GM08714 (cell line): ENCODE results near the gene GRID2.

Experiments used
- H3K4me3 ChIP-seq: fragments of 200-500 bp; sonication (Bioruptor generic); 2 replicates; pipeline ENCODE4 v1.5.1; 2014; ENCODE audit warnings: mild to moderate bottlenecking, low read length, inconsistent platforms
- ZNF274 ChIP-seq: IDR thresholded peaks from 2 replicates; pipeline ENCODE4 v1.6.1; 2012; ENCODE audit warnings: mild to moderate bottlenecking, low read depth, low read length

GRID2 gene

DNA sequence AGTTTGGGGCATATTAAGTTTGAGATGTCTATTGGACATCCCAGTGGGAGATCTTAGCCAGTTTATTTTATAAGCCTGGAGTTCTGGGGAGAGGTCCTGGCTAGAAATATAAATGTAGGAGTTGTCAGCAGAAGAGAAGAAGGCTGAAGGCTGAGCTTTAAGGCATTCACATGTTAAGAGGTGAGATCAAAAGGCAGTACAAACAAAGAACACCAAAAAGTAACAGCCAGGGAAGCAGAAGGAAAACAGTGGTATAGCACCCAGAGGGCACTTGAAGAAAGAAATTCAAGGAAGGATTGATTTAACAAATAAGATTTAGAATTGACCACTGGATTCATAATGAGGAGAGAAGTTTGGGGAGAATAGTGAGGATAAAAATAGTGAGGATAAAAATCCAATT lies 1383.5 kb downstream of the GRID2 start:
- no peak overlapping the region for H3K4me3 ChIP-seq
- no peak for TF ChIP-seq ZNF274

DNA sequence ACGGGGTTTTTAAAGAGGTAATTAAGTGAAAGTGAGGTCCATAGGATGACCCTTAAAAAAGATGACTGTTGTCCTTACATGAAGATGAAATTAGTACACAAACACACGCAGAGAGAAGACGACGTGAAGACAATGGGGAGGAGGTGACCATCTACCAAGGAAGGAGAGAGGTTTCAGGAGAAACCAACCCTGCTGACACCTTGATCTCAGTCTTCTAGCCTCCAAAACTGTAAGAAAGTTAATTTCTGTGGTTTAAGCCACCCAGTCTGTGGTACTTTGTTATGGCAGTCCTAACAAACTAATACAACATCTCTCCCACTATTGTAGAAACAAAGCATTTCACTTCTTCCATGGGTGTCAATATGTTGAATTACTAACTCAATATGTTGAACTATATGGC lies 1385.2 kb downstream of the GRID2 start:
- no peak for TF ChIP-seq ZNF274
- H3K4me3 ChIP-seq, result no peak overlapping the region

DNA sequence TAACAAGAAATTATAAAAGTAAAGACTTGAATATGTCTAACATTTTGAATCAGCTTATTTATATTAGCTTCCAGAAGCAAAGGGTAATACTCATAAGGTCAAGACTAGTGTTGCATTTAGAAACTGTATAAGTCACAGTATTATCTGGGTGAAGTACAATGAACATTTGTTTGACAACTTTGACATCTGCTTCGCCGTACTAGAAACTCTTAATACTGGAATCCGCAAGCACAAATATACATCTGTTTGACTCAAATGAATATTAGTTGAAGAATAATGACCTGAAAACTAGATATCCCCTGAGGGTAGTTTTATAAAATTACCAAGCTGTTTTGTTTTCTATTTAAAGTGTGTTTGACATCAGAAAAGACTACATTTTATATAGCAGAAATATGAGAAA lies 1389.4 kb downstream of the GRID2 start:
- TF ChIP-seq ZNF274, result no peak
- no peak overlapping the region for H3K4me3 ChIP-seq

DNA sequence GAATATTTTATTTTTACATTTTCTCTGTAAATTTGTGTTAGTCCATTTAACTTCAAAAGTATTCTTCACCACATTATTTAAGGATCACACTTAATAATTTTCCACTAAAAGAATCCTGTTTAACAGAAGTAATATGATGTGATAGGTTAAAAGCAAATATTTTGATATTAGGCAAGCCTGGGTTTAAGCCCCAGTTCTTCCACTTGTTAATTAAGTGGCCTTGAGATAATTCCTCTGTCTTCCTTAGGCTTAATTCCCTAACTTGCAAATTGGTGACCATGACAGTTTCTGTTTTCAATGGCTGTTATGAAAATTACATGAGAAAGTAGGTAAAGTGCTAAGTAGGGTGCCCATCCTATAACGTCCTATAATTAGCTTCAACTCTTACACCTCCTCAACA lies 1394.9 kb downstream of the GRID2 start:
- TF ChIP-seq ZNF274, result no peak
- no peak overlapping the region for H3K4me3 ChIP-seq

DNA sequence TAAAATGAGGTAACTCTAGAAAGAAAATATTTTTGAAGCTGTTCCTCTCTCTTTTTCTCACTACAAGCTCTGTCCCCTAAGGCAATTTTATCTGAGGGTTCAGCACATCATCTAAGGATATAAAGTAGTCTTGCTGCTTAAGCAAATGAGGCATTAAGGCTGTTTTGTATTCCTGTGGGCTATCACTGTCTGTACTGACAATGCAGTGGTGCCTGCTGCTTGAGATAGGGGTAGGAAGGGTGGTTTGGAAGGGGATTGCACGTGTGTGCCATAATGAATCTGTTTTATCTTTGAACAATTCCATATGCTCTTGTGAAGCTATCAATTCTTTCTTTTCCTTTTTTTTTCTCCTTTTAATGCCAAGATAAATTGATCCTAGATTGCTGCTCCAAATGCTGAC lies 1396.8 kb downstream of the GRID2 start:
- no peak for TF ChIP-seq ZNF274
- no peak overlapping the region for H3K4me3 ChIP-seq

DNA sequence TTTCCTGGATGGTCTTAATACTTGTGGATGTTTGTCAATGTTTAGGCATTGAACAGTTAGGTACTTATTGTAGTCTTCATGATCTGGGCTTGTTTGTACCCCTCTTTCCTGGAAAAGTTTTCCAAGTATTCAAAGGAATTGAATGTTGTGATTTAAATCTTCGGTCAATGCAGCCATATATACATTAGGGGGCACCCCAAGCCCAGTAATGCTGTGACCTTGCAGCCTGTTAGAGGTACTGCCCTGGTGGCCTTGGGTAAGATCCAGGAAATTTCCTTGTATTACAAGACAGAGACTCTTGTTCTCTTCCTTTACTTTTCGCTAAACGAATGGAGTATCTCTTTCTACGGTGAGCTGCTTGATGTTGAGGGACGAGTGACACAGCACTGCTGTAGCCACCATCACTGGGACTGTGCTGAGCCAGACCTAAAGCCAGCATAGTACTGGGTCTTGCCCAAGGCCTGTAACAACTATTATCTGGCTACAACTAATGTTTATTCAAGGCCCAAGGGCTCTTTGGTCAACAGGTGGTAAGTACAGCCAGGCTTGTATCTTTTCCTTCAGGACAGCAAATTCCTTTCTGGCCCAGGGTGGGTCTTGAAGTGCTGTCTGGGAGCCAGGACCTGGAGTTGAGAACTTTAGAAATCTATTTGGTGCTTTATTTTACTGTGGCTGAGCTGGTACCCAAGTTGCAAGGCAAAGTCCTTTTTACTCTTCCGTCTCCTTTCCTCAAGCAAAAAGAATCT lies 1406.5 kb downstream of the GRID2 start:
- TF ChIP-seq ZNF274, result no peak
- no peak overlapping the region for H3K4me3 ChIP-seq

DNA sequence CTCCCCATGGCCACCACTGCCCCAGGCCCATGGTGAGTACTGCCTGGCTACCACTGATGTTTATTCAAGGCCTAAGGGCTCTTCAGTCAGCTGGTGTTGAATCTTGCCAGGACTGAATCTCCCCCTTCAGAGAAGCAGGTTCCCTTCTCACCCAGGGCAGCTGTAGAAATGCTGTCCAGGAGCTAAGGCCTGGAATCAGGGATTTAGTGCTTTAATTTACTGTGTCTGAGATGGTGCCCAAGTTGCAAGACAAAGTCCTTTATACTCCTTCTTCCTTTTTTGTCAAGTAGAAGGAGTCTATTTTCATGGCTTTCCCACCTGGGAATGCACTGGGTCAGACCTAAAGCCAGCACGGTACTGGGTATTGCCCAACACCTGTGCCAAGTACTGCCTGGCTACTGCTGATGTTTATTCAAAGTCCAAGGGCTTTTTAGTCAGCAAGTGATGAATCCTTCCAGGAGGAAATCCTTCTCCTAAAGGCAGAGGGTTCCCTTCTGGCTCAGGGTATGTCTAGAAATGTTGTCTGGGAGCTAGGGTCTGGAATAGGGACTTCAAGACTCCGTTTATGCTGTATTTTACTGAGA lies 1407.2 kb downstream of the GRID2 start:
- TF ChIP-seq ZNF274, result no peak
- H3K4me3 ChIP-seq, result no peak overlapping the region

DNA sequence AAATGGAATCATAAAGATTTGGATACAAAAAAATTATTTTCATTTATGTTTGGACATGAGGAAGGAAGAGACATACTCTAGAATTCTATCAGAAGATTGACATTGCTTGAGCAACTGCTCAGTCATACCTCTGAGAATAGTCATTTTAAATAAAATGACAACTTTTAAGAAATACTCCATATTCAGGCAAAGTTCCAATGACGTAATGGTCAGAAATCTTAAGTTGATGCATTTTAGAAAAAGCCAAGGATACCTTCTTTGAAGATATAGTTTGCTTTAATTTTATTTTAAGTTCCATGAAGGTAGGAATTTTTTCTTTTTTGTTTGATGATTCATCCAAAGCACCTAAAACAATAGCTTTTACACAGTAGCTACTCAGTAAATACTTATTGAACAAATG lies 1414.5 kb downstream of the GRID2 start:
- no peak for TF ChIP-seq ZNF274
- no peak overlapping the region for H3K4me3 ChIP-seq

DNA sequence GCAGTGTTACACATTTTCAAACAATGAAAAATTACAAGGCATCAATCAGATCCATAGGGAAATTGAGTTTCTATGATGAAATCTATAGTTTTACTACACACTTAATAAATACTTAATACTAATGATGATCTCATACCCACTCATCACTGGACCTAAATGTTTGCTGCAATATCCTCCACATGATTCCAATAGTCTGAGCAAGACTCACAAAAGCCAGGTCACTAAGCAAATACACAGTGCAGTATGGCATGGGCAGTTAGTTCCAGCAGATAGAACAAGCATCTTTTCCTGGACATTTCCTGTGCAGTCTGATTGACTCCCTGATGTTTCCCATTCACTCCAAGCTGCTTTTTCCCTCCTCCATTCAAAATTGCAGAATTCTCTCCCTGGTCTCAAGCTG lies 1415.8 kb downstream of the GRID2 start:
- no peak for TF ChIP-seq ZNF274
- H3K4me3 ChIP-seq, result no peak overlapping the region

DNA sequence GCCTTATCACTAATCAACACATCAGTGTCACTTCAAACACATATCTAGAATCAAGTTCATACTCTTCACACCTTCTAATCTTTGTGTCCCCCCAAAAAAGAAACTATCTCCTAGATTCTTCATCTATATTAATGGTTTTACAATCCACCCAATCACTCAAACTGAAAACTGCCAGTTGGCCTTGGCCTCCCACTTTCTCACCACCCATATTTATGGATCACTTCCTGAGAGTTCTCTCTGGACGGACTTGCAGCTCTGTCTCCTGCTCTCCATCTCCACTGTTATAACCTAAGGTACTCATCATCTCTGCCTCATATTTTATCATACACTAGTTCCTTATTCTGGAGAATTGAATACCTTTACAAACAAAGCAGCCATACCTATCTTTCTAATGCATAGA lies 1418.7 kb downstream of the GRID2 start:
- no peak overlapping the region for H3K4me3 ChIP-seq
- TF ChIP-seq ZNF274, result no peak

DNA sequence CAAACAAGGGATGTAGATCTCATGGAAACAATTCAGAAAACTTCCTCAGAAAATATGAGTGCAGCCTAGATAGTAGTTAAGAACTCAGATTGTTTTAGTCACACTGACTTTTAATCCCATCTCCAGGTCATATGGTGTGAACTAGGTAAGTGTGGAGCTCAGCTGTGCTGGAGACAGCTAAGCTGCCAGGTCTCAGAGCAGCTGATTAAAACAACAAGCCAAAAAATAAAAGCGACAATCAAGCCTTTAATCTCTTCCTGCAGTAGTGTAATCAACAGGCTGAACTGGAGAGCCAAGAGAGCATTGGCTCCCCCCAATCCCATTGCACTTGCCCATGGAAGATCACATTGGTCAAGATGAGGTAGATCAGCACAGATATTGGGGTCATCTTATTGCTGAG lies 1426.5 kb downstream of the GRID2 start:
- TF ChIP-seq ZNF274, result no peak
- H3K4me3 ChIP-seq, result no peak overlapping the region

DNA sequence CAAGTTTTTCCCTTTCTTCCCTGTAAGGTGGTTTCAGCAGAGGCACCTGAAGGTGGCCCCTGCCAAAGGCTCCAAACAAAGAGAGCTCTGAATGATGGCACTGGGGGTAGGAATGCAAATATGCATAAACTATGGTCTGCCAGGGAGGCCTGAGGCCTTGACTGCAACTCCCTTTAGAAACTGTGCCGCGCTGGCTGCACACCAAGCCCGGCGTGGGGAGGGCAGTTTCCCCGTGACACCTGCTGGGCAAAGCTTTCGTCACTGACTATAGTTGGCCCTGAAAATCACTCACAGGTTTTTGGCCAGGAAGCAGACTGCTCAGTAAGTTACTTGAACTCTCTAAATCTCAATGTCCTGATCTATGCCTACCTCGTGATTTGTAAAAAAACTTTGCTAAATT lies 1427.0 kb downstream of the GRID2 start:
- no peak for TF ChIP-seq ZNF274
- no peak overlapping the region for H3K4me3 ChIP-seq

DNA sequence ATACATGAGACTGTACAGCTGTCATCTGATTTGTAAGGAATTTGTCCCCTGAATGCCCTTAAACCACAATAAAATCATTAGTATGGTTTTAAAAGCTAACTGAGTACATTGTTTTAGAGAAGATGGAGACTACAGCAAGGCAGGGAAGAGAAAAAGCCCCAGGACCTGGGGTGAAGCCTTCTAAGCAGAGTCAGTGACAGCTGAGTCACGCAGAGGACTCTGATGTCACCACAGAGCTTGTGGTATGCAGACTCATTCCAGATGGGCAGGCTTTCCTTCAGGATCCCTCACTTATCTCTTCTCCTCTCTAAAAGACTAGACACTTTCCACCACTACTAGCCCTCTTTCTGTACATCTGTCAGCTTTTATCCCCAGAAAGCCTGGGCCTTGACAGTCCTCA lies 1427.7 kb downstream of the GRID2 start:
- no peak overlapping the region for H3K4me3 ChIP-seq
- TF ChIP-seq ZNF274, result no peak

DNA sequence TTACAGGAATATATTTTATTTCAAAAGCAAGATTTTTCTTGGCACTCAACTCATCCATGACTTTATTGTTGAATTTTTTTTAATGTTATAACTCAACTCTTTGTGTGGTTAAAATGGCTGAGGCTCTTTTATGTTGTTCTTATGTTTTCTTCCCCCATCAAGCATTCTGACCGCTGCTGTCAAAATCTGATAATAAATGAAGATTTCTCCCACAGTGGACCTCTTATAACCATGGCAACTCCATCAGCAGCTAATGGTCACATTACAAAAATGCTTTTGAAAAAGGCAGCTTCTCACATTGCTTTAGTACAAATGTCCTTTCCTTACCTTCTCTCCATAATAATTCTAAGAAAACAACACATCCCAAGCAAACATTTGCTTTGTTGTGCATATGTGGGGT lies 1428.7 kb downstream of the GRID2 start:
- TF ChIP-seq ZNF274, result no peak
- H3K4me3 ChIP-seq, result no peak overlapping the region

DNA sequence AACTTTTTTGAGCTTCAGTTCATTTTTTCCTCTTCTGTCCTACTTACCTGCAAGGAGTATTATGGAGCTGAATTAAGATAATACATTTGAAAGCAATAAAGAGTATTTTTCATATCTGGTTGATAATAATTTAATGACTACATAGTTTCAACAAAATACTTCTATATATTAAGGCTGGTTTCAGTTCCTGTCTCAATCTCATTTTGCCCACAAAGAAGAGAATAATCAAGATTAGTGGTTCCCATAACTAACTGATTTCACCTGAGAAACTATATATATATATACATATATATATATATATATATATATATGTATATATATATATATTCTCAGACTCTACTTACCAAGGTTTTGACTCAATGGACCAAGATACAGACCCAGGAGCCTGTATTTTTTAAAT lies 1437.1 kb downstream of the GRID2 start:
- no peak overlapping the region for H3K4me3 ChIP-seq
- no peak for TF ChIP-seq ZNF274

DNA sequence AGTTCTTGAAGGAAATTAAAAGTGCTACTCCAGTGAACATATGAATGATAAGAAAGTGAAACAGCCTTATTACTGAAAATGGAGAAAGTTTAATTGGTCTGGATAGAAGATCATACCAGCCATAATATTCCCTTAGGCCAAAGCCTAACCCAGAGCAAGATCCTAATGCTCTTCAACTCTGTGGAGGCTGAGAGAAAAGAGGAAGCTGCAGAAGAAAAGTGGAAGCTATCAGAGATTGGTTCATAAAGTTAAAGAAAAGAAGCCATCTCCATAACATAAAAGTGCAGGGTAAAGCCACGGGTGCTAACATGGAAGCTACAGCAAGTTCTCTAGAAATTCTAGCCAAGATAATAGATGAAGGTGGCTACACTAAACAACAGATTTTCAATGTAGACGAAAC lies 1439.3 kb downstream of the GRID2 start:
- no peak for TF ChIP-seq ZNF274
- H3K4me3 ChIP-seq, result no peak overlapping the region
